Cardiac fibroblast (primary cell): ENCODE results near the gene PLD1.

Source experiments
- DNase-seq, 2 donors: peaks; one replicate each; pipeline versions ENCODE4 v3.0.0 to v3.0.0-alpha.2; 2010; ENCODE audit warnings: low read depth in 2 of 2
- H3K4me3 ChIP-seq, 2 donors: replicated peaks in 1 of 2; 1 replicate in 1 of 2; 2 replicates in 1 of 2; pipeline ENCODE4 v1.5.1; 2011; ENCODE audit warnings: low read depth in 2 of 2, low read length in 2 of 2, mild to moderate bottlenecking in 2 of 2, moderate library complexity in 1 of 2
- TF ChIP-seq, protein P1 (sequence below): IDR thresholded peaks from one replicate; pipeline ENCODE4 v1.5.1; 2011; ENCODE audit warnings: low read depth, mild to moderate bottlenecking, low read length, inconsistent platforms

The PLD1 gene

DNA sequence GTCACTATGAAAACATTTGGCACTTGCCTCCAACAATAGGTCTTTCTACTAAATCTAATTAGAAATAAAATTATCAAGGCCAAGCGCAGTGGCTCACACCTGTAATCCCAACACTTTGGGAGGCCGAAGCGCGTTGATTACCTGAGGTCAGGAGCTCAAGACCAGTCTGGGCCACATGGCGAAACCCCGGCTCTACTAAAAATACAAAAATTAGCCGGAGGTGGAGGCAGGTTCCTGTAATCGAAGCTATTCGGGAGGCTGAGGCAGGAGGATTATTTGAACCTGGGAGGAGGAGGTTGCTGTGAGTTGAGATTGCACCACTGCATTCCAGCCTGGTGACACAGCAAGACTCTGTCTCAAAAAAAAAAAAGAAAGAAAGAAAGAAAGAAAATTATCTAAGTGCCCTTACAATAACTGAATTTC, 1.6 kb upstream of the PLD1 start:
- no peak overlapping the region for H3K4me3 ChIP-seq
- peak; percentile 80 to 89 for DNase-seq
- TF ChIP-seq, protein P1, sequence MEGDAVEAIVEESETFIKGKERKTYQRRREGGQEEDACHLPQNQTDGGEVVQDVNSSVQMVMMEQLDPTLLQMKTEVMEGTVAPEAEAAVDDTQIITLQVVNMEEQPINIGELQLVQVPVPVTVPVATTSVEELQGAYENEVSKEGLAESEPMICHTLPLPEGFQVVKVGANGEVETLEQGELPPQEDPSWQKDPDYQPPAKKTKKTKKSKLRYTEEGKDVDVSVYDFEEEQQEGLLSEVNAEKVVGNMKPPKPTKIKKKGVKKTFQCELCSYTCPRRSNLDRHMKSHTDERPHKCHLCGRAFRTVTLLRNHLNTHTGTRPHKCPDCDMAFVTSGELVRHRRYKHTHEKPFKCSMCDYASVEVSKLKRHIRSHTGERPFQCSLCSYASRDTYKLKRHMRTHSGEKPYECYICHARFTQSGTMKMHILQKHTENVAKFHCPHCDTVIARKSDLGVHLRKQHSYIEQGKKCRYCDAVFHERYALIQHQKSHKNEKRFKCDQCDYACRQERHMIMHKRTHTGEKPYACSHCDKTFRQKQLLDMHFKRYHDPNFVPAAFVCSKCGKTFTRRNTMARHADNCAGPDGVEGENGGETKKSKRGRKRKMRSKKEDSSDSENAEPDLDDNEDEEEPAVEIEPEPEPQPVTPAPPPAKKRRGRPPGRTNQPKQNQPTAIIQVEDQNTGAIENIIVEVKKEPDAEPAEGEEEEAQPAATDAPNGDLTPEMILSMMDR = no peak

DNA sequence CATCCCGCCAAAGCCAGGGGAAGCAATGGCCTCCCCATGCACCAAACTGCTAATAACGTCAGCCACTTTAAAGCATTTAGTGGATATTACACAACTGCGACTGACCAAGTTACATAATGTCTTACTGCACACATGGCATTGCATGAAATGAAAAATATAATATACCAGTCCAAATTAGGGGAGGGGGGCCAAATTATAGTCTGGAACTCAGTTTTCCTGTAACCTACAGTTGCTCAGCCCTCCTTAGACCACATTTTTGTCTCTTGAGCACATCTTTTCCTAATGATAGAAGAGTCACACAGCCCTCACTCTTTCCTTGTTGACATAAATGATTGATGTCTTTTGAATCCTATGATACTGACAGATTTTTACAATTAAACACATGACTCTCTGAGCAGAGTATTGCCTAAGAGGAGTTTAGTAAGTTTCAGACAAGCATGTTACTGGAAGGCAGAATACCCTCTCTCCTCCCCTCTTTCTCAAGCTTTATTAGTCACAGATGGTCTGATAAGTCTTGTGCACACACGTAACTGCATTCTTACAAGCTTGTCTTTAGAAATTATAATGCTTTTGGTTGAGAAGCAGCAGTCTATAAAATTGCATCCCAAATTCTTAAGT, 1.1 kb upstream of the PLD1 start:
- H3K4me3 ChIP-seq = peak overlapping the region in 1 of 2 donors; percentile 79
- DNase-seq = peak; percentile 97 to 99
- TF ChIP-seq, protein P1 = no peak

DNA sequence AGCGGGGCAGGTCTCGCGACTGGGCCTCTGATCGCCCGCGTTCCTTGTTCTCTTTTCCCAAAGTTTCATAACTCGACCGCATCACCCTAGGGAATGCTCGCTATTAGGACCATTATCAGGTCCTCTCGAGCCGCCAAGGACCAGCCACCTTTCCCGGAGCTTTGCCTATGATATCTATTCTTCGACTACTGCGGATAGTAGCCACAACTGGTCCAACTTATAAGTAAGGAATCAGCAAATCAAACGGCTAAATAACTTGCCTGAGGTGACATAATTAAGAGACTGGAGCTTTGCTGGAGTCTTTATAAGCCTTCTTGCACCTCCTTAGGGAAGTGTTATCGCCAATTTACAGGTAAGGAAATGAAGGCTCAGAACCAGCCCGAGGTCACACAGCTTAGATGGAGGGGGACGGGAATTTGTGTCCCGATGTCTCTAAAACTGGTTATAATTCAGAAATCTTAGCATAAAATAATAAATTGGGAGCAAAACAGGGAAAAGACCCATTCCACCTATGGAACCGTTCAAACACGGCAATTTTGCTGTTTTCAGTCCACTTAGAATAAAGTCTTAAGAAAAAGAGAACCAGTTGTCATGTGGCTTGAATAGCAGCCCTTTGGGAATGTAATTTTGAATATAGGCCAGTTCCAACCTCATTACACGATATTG, 479 bp upstream of the PLD1 start:
- no peak for DNase-seq
- H3K4me3 ChIP-seq = peak overlapping the region; percentile 73 to 79
- TF ChIP-seq, protein P1 = no peak

DNA sequence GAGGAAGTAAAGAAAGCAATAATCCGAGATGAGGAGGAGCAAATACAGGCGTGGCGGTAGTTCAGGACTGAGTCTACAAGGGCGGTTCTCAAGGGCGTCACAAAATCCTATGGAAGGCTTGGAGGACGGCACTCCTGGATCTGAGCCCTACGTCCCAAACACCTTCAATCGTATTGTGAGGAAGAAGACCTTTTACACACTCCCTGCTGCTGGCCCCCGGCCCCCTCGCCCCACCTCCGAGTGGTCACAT, 747 bp downstream of the PLD1 start:
- peak overlapping the region; percentile 73 to 79 for H3K4me3 ChIP-seq
- DNase-seq = peak in 1 of 2 donors; percentile 86
- TF ChIP-seq, protein P1 = no peak

DNA sequence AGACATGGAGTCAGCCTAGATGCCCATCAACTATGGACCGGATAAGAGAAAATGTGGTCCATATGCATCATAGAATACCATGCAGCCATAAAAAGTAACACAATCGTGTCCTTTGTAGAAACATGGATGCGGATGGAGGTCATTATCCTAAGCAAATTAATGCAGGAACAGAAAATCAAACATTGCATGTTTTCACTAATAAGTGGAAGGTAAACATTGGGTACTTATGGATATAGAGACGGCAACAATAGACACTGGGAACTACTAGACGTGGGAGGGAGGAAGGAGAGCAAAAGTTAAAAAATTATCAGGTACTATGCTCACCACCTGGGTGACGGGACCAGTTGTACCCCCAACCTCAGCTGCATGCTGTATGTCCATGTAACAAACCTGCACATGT, 2.5 kb downstream of the PLD1 start:
- no peak overlapping the region for H3K4me3 ChIP-seq
- TF ChIP-seq, protein P1 = no peak
- DNase-seq = no peak

DNA sequence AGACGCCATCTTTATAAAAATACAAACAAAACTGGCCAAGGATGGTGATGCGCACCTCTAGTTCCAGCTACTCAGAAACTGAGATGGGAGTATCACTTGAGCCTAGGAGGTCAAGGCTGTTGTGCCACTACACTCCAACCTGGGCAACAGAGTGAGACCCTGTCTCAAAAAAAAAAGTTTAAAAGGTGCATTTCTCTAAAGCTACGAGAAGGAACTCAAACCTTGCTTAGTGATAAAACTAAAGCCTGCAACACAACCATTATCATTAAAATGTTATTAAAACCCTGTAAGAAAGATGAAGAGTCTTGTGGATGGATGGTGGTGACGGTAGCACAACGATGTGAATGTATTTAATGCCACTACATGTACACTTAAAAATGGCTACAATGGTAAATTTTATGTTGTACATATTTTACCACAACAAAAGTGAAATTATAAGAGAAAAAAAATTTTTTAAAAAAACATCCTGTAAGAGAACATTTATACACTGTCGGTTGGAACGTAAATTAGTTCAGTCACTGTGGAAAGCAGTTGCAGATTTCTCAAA, 3.1 kb downstream of the PLD1 start:
- no peak overlapping the region for H3K4me3 ChIP-seq

More for the DNA sequence above, 3.1 kb downstream of the PLD1 start:
- TF ChIP-seq, protein P1 = no peak
- DNase-seq = no peak
